HepG2 (cell line): ENCODE measurements around the gene TUT1. TPM values are rescaled to one million over a fixed set of nuclear protein-coding genes. Genes with fewer than 3 reads are reported as not detected.

Experiments
- ARHGAP35 ChIP-seq: sonication (generic); formaldehyde crosslinking; IDR thresholded peaks from 2 replicates; pipeline ENCODE4 v1.9.0; 2022; ENCODE audit warnings: mild to moderate bottlenecking, inconsistent platforms, moderate library complexity, missing genetic modification reagents, borderline replicate concordance
- DNMT1 ChIP-seq: sonication (generic); formaldehyde crosslinking; IDR thresholded peaks from 2 replicates; pipeline ENCODE4 v1.5.1; 2020; ENCODE audit warnings: mild to moderate bottlenecking, missing genetic modification reagents
- ETV6 ChIP-seq: sonication (generic); formaldehyde crosslinking; conservative IDR thresholded peaks from 2 replicates; pipeline ENCODE4 v1.4.0; 2020; ENCODE audit warnings: missing genetic modification reagents
- KLF16 ChIP-seq, 2 experiments: sonication (generic) in 1 of 2; formaldehyde crosslinking in 1 of 2; IDR thresholded peaks; 2 replicates each; pipeline versions ENCODE4 v1.6.1 to v1.8.0; 2016 to 2023; ENCODE audit warnings: missing genetic modification reagents in 2 of 2, missing compliant biosample characterization in 1 of 2
- MAFG ChIP-seq: sonication (generic); formaldehyde crosslinking; IDR thresholded peaks from 2 replicates; pipeline ENCODE4 v1.5.1; 2020; ENCODE audit warnings: mild to moderate bottlenecking, missing genetic modification reagents
- MTA1 ChIP-seq: sonication (generic); formaldehyde crosslinking; IDR thresholded peaks from 2 replicates; pipeline ENCODE4 v1.4.0; 2020; ENCODE audit warnings: missing genetic modification reagents, mild to moderate bottlenecking, borderline replicate concordance
- NKX3-1 ChIP-seq: sonication (generic); formaldehyde crosslinking; IDR thresholded peaks from 2 replicates; pipeline ENCODE4 v1.5.0; 2020; ENCODE audit warnings: missing genetic modification reagents
- NONO ChIP-seq, 2 experiments: fragments of 450-650 bp in 1 of 2; sonication (generic) in 1 of 2; formaldehyde crosslinking in 1 of 2; IDR thresholded peaks in 1 of 2; conservative IDR thresholded peaks in 1 of 2; 2 replicates each; pipeline versions ENCODE4 v1.6.1 to v1.8.0; 2017 to 2022; ENCODE audit warnings: mild to moderate bottlenecking in 1 of 2, missing genetic modification reagents in 1 of 2, moderate library complexity in 1 of 2
- SALL1 ChIP-seq: sonication (generic); formaldehyde crosslinking; IDR thresholded peaks from 2 replicates; pipeline ENCODE4 v1.8.0; 2022; ENCODE audit warnings: mild to moderate bottlenecking, missing genetic modification reagents
- SETDB1 ChIP-seq: sonication (generic); formaldehyde crosslinking; IDR thresholded peaks from 2 replicates; pipeline ENCODE4 v1.5.1; 2020; ENCODE audit warnings: missing genetic modification reagents, mild to moderate bottlenecking, borderline replicate concordance
- SP2 ChIP-seq: sonication (generic); formaldehyde crosslinking; IDR thresholded peaks from 2 replicates; pipeline ENCODE4 v1.5.1; 2020; ENCODE audit warnings: mild to moderate bottlenecking, missing genetic modification reagents
- ZBTB39 ChIP-seq: sonication (generic); formaldehyde crosslinking; IDR thresholded peaks from 2 replicates; pipeline ENCODE4 v1.5.0; 2020; ENCODE audit warnings: missing genetic modification reagents
- ZFX ChIP-seq: sonication (generic); formaldehyde crosslinking; IDR thresholded peaks from 2 replicates; pipeline ENCODE4 v1.4.0; 2020; ENCODE audit warnings: mild to moderate bottlenecking, low read depth, missing genetic modification reagents, moderate library complexity
- ZNF510 ChIP-seq: sonication (generic); formaldehyde crosslinking; IDR thresholded peaks from 2 replicates; pipeline ENCODE4 v1.4.0; 2020; ENCODE audit warnings: low read depth, mild to moderate bottlenecking, missing genetic modification reagents
- ZNF563 ChIP-seq: sonication (generic); formaldehyde crosslinking; IDR thresholded peaks from 2 replicates; pipeline ENCODE4 v1.8.0; 2022; ENCODE audit warnings: mild to moderate bottlenecking, moderate library complexity, missing genetic modification reagents
- ZNF589 ChIP-seq: sonication (generic); formaldehyde crosslinking; conservative IDR thresholded peaks from 2 replicates; pipeline ENCODE4 v1.8.0; 2022; ENCODE audit warnings: mild to moderate bottlenecking, moderate library complexity, missing genetic modification reagents
- ZNF616 ChIP-seq: sonication (generic); formaldehyde crosslinking; IDR thresholded peaks from 2 replicates; pipeline ENCODE4 v1.5.0; 2020; ENCODE audit warnings: low read depth, mild to moderate bottlenecking, missing genetic modification reagents
- ZNF746 ChIP-seq: sonication (generic); formaldehyde crosslinking; IDR thresholded peaks from 2 replicates; pipeline ENCODE4 v1.8.0; 2022; ENCODE audit warnings: mild to moderate bottlenecking, missing genetic modification reagents
- ZNF772 ChIP-seq: sonication (generic); formaldehyde crosslinking; IDR thresholded peaks from 2 replicates; pipeline ENCODE4 v1.5.0; 2020; ENCODE audit warnings: mild to moderate bottlenecking, missing genetic modification reagents
- ZNF777 ChIP-seq: sonication (generic); formaldehyde crosslinking; IDR thresholded peaks from 2 replicates; pipeline ENCODE4 v1.4.0; 2020; ENCODE audit warnings: missing genetic modification reagents
- polyA plus RNA-seq, 8 experiments: library from polyadenylated mRNA; depleted of rRNA in 3 of 8; stranded (reverse) in 7 of 8; unstranded in 1 of 8; fragments of >200 nt; fragmentation: Illumina TruSeq in 4 of 8; extraction: Trizol in 4 of 8; gene quantifications; 2 replicates each; pipeline versions ENCODE4 v1.2.1 to v1.2.3, GENCODE V29; 2011 to 2016; ENCODE audit warnings: low read depth in 4 of 8, missing spikeins in 1 of 8, mixed read lengths in 1 of 8; ENCODE audit not compliant: insufficient read depth in 1 of 8
- total RNA-seq, 5 experiments: library from RNA; depleted of rRNA; stranded (reverse); fragments of >200 nt; fragmentation: Illumina TruSeq; extraction: Trizol; gene quantifications; 2 replicates each; pipeline ENCODE4 v1.2.3, GENCODE V29; 2016; ENCODE audit warnings: low read depth in 1 of 5
- TF ChIP-seq, protein P1 (sequence below): sonication (generic); formaldehyde crosslinking; IDR thresholded peaks from 2 replicates; pipeline ENCODE4 v1.4.0; 2020; ENCODE audit warnings: missing genetic modification reagents
- TF ChIP-seq, protein P2 (sequence below), 2 experiments: sonication (generic) in 1 of 2; formaldehyde crosslinking in 1 of 2; IDR thresholded peaks; 2 replicates each; pipeline versions ENCODE4 v1.4.0 to v1.6.1; 2018 to 2020; ENCODE audit warnings: missing genetic modification reagents in 2 of 2, borderline replicate concordance in 1 of 2, low read depth in 1 of 2, mild to moderate bottlenecking in 1 of 2, missing biosample characterization in 1 of 2

Gene TUT1
- total and polyA plus RNA-seq, 2 of the 13 experiments (the other 11 are each of a cell fraction or from before 2014, with no cell fraction given) = 9.7 to 14.3 TPM

DNA sequence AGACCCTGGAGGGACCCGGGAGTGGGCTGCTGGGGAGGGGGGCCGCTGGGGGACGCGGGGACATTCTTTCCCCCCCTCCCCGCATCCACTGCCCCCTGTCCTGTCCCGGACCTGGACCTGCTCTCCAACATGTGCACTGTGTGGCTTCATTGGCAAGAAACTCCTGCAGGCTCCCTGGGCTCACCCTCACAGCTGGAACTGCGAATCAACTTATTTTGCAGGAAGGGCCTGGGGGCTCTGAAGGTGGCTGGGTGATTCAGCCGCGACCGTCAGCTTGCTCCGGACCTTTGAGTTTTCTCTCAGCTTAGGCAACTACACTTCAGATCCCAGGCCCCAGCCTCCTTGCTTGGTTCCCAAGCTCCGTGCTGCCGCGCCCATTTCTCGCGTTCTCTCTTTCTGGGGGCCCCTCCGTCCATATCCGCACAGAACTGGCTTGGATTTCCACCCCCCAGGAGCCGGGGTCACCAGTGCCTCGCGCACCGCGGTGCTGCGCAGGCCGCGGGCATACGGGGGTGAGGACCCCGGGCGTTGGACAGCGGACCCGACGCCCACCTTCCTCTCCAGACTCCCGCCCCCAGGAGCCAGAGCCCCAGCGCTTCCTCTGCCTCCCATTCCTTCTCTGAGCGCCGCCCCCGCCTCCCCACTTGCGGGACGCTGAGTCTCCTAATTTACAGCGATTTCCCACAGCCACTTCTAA is 44.2 kb downstream of the TUT1 start (continued):
- TF ChIP-seq ZNF616 (0 out of 2 replicates have a peak, but pooled peaks have one; percentile 14), KLF16 (CRISPR knock-in tag; IDR thresholded peaks at IDR 0.05) (peak in 1 of 2 experiments; percentile 5; a peak in 1 of 4 replicates), ZNF563 (0 out of 2 replicates have a peak, but pooled peaks have one; percentile 12), ETV6 (CRISPR knock-in tag) (0 out of 2 replicates have a peak, but pooled peaks have one; percentile 14), SALL1 (0 out of 2 replicates have a peak, but pooled peaks have one; percentile 2), ZNF510 (CRISPR knock-in tag) (peak; percentile 80; the same call in 1 of the 2 replicates), ZNF777 (CRISPR knock-in tag) (peak; percentile 28; the same call in 1 of the 2 replicates), NKX3-1 (0 out of 2 replicates have a peak, but pooled peaks have one; percentile 18), ZBTB39 (CRISPR knock-in tag) (no peak), SP2 (CRISPR knock-in tag) (0 out of 2 replicates have a peak, but pooled peaks have one; percentile 9), ARHGAP35 (CRISPR knock-in tag) (no peak), MTA1 (CRISPR knock-in tag) (peak; percentile 58; the same call in 1 of the 2 replicates), NONO (IDR thresholded peaks at IDR 0.05) (no peak), NONO (CRISPR knock-in tag; conservative IDR thresholded peaks at IDR 0.05) (0 out of 2 replicates have a peak, but pooled peaks have one; percentile 12), ZNF589 (0 out of 2 replicates have a peak, but pooled peaks have one; percentile 19), SETDB1 (CRISPR knock-in tag) (0 out of 2 replicates have a peak, but pooled peaks have one; percentile 52), DNMT1 (no peak), MAFG (0 out of 2 replicates have a peak, but pooled peaks have one; percentile 42), ZNF772 (0 out of 2 replicates have a peak, but pooled peaks have one; percentile 7), ZNF746 (0 out of 2 replicates have a peak, but pooled peaks have one; percentile 22), ZFX (CRISPR knock-in tag) (peak; percentile 48)
- TF ChIP-seq, protein P1, sequence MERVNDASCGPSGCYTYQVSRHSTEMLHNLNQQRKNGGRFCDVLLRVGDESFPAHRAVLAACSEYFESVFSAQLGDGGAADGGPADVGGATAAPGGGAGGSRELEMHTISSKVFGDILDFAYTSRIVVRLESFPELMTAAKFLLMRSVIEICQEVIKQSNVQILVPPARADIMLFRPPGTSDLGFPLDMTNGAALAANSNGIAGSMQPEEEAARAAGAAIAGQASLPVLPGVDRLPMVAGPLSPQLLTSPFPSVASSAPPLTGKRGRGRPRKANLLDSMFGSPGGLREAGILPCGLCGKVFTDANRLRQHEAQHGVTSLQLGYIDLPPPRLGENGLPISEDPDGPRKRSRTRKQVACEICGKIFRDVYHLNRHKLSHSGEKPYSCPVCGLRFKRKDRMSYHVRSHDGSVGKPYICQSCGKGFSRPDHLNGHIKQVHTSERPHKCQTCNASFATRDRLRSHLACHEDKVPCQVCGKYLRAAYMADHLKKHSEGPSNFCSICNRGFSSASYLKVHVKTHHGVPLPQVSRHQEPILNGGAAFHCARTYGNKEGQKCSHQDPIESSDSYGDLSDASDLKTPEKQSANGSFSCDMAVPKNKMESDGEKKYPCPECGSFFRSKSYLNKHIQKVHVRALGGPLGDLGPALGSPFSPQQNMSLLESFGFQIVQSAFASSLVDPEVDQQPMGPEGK (CRISPR knock-in tag) = peak; percentile 54; the same call in 1 of the 2 replicates
- TF ChIP-seq, protein P2, sequence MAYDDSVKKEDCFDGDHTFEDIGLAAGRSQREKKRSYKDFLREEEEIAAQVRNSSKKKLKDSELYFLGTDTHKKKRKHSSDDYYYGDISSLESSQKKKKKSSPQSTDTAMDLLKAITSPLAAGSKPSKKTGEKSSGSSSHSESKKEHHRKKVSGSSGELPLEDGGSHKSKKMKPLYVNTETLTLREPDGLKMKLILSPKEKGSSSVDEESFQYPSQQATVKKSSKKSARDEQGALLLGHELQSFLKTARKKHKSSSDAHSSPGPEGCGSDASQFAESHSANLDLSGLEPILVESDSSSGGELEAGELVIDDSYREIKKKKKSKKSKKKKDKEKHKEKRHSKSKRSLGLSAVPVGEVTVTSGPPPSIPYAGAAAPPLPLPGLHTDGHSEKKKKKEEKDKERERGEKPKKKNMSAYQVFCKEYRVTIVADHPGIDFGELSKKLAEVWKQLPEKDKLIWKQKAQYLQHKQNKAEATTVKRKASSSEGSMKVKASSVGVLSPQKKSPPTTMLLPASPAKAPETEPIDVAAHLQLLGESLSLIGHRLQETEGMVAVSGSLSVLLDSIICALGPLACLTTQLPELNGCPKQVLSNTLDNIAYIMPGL (CRISPR knock-in tag; IDR thresholded peaks at IDR 0.05; ENCODE audit: borderline replicate concordance in 1 of 2, low read depth in 1 of 2) = 0 out of 4 replicates have a peak, but pooled peaks of 1 of the 2 experiments have one; percentile 9
